ENCODE measurements around the gene SCD5.

Gene SCD5

GRCh38 chr4:82666970-82667665 lies 131.5 kb downstream of the SCD5 start:
- Histone ChIP-seq H3K27ac (replicated peaks; ENCODE audit: low read length) (no peak overlapping the region), H3K4me3 (ENCODE audit: low read length in 2 of 2) (no peak overlapping the region), H3K9me3 (replicated peaks in 1 of 2; ENCODE audit: control insufficient read depth in 2 of 2, insufficient read depth in 1 of 2, low read depth in 1 of 2, low read length in 2 of 2) (peaks cover 0 to 18% of the 10 kb centered on the region in 2 donors), H3K4ac (ENCODE audit: low read length) (no peak overlapping the region), H3K4me1 (ENCODE audit: control insufficient read depth in 2 of 2, insufficient read depth in 1 of 2, low read depth in 1 of 2, low read length in 2 of 2) (peaks cover 2 to 26% of the 10 kb centered on the region in 2 donors), H2BK15ac (ENCODE audit: low read length) (no peak overlapping the region), H3K4me2 (ENCODE audit: insufficient read depth, low read length, poor library complexity, severe bottlenecking) (no peak overlapping the region), H4K8ac (ENCODE audit: low read depth, low read length) (no peak overlapping the region), H2BK120ac (ENCODE audit: low read depth, low read length) (no peak overlapping the region), H3K9ac (ENCODE audit: low read depth, low read length, poor library complexity) (no peak overlapping the region), H3K36me3 (replicated peaks in 1 of 2; ENCODE audit: control insufficient read depth in 2 of 2, insufficient read depth in 2 of 2, low read length in 2 of 2) (no peaks in the 10 kb centered on the region), H4K91ac (ENCODE audit: low read depth, low read length, poor library complexity) (no peak overlapping the region), H2BK12ac (ENCODE audit: low read length) (no peak overlapping the region), H2BK5ac (ENCODE audit: low read length) (no peak overlapping the region), H3K79me1 (ENCODE audit: low read depth, low read length) (no peaks in the 10 kb centered on the region), H2AFZ (ENCODE audit: low read length) (no peak overlapping the region), H3K23ac (ENCODE audit: low read depth, low read length, poor library complexity) (no peak overlapping the region), H3K18ac (ENCODE audit: low read length) (no peak overlapping the region), H3K14ac (ENCODE audit: low read length) (no peak overlapping the region), H2AK5ac (ENCODE audit: low read depth, low read length) (no peak overlapping the region), H3K27me3 (ENCODE audit: control insufficient read depth in 3 of 3, insufficient read depth in 3 of 3, low read depth in 1 of 3, low read length in 3 of 3) (no peaks in the 10 kb centered on the region)
- no CpG with 5 or more reads among the region's 5 CpGs for WGBS, 2 donors (ENCODE audit: extremely low coverage in 2 of 2, insufficient read length in 2 of 2, insufficient replicate concordance in 1 of 2)
- no peak for DNase-seq (ENCODE audit: low spot score)

GRCh38 chr4:82661181-82661992 lies 137.2 kb downstream of the SCD5 start:
- Histone ChIP-seq H4K91ac (ENCODE audit: low read depth, low read length, poor library complexity) (no peak overlapping the region), H3K4me2 (ENCODE audit: insufficient read depth, low read length, poor library complexity, severe bottlenecking) (no peak overlapping the region), H3K4ac (ENCODE audit: low read length) (no peak overlapping the region), H2BK120ac (ENCODE audit: low read depth, low read length) (no peak overlapping the region), H2BK12ac (ENCODE audit: low read length) (no peak overlapping the region), H3K14ac (ENCODE audit: low read length) (no peak overlapping the region), H4K8ac (ENCODE audit: low read depth, low read length) (no peak overlapping the region), H2AFZ (ENCODE audit: low read length) (no peak overlapping the region), H3K9ac (ENCODE audit: low read depth, low read length, poor library complexity) (no peak overlapping the region), H3K27me3 (ENCODE audit: control insufficient read depth in 3 of 3, insufficient read depth in 3 of 3, low read depth in 1 of 3, low read length in 3 of 3) (no peaks in the 10 kb centered on the region), H3K18ac (ENCODE audit: low read length) (no peak overlapping the region), H3K79me1 (ENCODE audit: low read depth, low read length) (no peaks in the 10 kb centered on the region), H3K36me3 (replicated peaks in 1 of 2; ENCODE audit: control insufficient read depth in 2 of 2, insufficient read depth in 2 of 2, low read length in 2 of 2) (peaks cover 0 to 6% of the 10 kb centered on the region in 2 donors), H3K9me3 (replicated peaks in 1 of 2; ENCODE audit: control insufficient read depth in 2 of 2, insufficient read depth in 1 of 2, low read depth in 1 of 2, low read length in 2 of 2) (no peaks in the 10 kb centered on the region), H2AK5ac (ENCODE audit: low read depth, low read length) (no peak overlapping the region), H2BK5ac (ENCODE audit: low read length) (no peak overlapping the region), H3K27ac (replicated peaks; ENCODE audit: low read length) (no peak overlapping the region), H3K4me1 (ENCODE audit: control insufficient read depth in 2 of 2, insufficient read depth in 1 of 2, low read depth in 1 of 2, low read length in 2 of 2) (peaks cover 0 to 15% of the 10 kb centered on the region in 2 donors), H3K4me3 (ENCODE audit: low read length in 2 of 2) (no peak overlapping the region), H3K23ac (ENCODE audit: low read depth, low read length, poor library complexity) (no peak overlapping the region), H2BK15ac (ENCODE audit: low read length) (no peak overlapping the region)
- no CpG with 5 or more reads among the region's 6 CpGs for WGBS, 2 donors (ENCODE audit: extremely low coverage in 2 of 2, insufficient read length in 2 of 2, insufficient replicate concordance in 1 of 2)
- no peak for DNase-seq (ENCODE audit: low spot score)

GRCh38 chr4:82652062-82652461 lies 146.5 kb downstream of the SCD5 start:
- no peak for DNase-seq (ENCODE audit: low spot score)
- Histone ChIP-seq H3K4me3 (ENCODE audit: low read length in 2 of 2) (no peak overlapping the region), H4K8ac (ENCODE audit: low read depth, low read length) (no peak overlapping the region), H3K27me3 (ENCODE audit: control insufficient read depth in 3 of 3, insufficient read depth in 3 of 3, low read depth in 1 of 3, low read length in 3 of 3) (no peaks in the 10 kb centered on the region), H3K9ac (ENCODE audit: low read depth, low read length, poor library complexity) (no peak overlapping the region), H2BK120ac (ENCODE audit: low read depth, low read length) (no peak overlapping the region), H3K14ac (ENCODE audit: low read length) (no peak overlapping the region), H2AFZ (ENCODE audit: low read length) (no peak overlapping the region), H3K79me1 (ENCODE audit: low read depth, low read length) (no peaks in the 10 kb centered on the region), H2BK15ac (ENCODE audit: low read length) (no peak overlapping the region), H2BK5ac (ENCODE audit: low read length) (no peak overlapping the region), H3K23ac (ENCODE audit: low read depth, low read length, poor library complexity) (no peak overlapping the region), H3K4ac (ENCODE audit: low read length) (no peak overlapping the region), H3K9me3 (replicated peaks in 1 of 2; ENCODE audit: control insufficient read depth in 2 of 2, insufficient read depth in 1 of 2, low read depth in 1 of 2, low read length in 2 of 2) (no peaks in the 10 kb centered on the region), H3K36me3 (replicated peaks in 1 of 2; ENCODE audit: control insufficient read depth in 2 of 2, insufficient read depth in 2 of 2, low read length in 2 of 2) (peaks cover 6% of the 10 kb centered on the region in 2 donors), H2BK12ac (ENCODE audit: low read length) (no peak overlapping the region), H2AK5ac (ENCODE audit: low read depth, low read length) (no peak overlapping the region), H3K4me1 (ENCODE audit: control insufficient read depth in 2 of 2, insufficient read depth in 1 of 2, low read depth in 1 of 2, low read length in 2 of 2) (no peaks in the 10 kb centered on the region), H3K18ac (ENCODE audit: low read length) (no peak overlapping the region), H4K91ac (ENCODE audit: low read depth, low read length, poor library complexity) (no peak overlapping the region), H3K27ac (replicated peaks; ENCODE audit: low read length) (no peak overlapping the region), H3K4me2 (ENCODE audit: insufficient read depth, low read length, poor library complexity, severe bottlenecking) (no peak overlapping the region)
- whole genome bisulfite sequencing, 2 donors (ENCODE audit: extremely low coverage in 2 of 2, insufficient read length in 2 of 2, insufficient replicate concordance in 1 of 2): no CpG with 5 or more reads among the region's 4 CpGs

- Histone ChIP-seq H2AK5ac (ENCODE audit: low read depth, low read length) (no peak overlapping the region), H3K4me1 (ENCODE audit: control insufficient read depth in 2 of 2, insufficient read depth in 1 of 2, low read depth in 1 of 2, low read length in 2 of 2) (peaks cover 0 to 4% of the 10 kb centered on the region in 2 donors), H3K4ac (ENCODE audit: low read length) (no peak overlapping the region), H3K23ac (ENCODE audit: low read depth, low read length, poor library complexity) (no peak overlapping the region), H3K36me3 (replicated peaks in 1 of 2; ENCODE audit: control insufficient read depth in 2 of 2, insufficient read depth in 2 of 2, low read length in 2 of 2) (peaks cover 6% of the 10 kb centered on the region in 2 donors), H3K79me1 (ENCODE audit: low read depth, low read length) (no peaks in the 10 kb centered on the region), H3K4me3 (ENCODE audit: low read length in 2 of 2) (no peak overlapping the region), H3K9me3 (replicated peaks in 1 of 2; ENCODE audit: control insufficient read depth in 2 of 2, insufficient read depth in 1 of 2, low read depth in 1 of 2, low read length in 2 of 2) (no peaks in the 10 kb centered on the region), H2BK120ac (ENCODE audit: low read depth, low read length) (no peak overlapping the region), H2BK12ac (ENCODE audit: low read length) (no peak overlapping the region), H3K4me2 (ENCODE audit: insufficient read depth, low read length, poor library complexity, severe bottlenecking) (no peak overlapping the region), H2AFZ (ENCODE audit: low read length) (no peak overlapping the region), H4K91ac (ENCODE audit: low read depth, low read length, poor library complexity) (no peak overlapping the region), H3K27me3 (ENCODE audit: control insufficient read depth in 3 of 3, insufficient read depth in 3 of 3, low read depth in 1 of 3, low read length in 3 of 3) (no peaks in the 10 kb centered on the region), H3K18ac (ENCODE audit: low read length) (no peak overlapping the region), H3K27ac (replicated peaks; ENCODE audit: low read length) (no peak overlapping the region), H3K14ac (ENCODE audit: low read length) (no peak overlapping the region), H2BK15ac (ENCODE audit: low read length) (no peak overlapping the region), H3K9ac (ENCODE audit: low read depth, low read length, poor library complexity) (no peak overlapping the region), H4K8ac (ENCODE audit: low read depth, low read length) (no peak overlapping the region), H2BK5ac (ENCODE audit: low read length) (no peak overlapping the region)
- DNase-seq (ENCODE audit: low spot score): no peak
These were observed 147.7 kb downstream of the SCD5 start for GRCh38 chr4:82650868-82651267.

Measured in neuronal stem cell (in vitro differentiated cells).